ENCODE results near the gene LIMS2.

Gene LIMS2

DNA sequence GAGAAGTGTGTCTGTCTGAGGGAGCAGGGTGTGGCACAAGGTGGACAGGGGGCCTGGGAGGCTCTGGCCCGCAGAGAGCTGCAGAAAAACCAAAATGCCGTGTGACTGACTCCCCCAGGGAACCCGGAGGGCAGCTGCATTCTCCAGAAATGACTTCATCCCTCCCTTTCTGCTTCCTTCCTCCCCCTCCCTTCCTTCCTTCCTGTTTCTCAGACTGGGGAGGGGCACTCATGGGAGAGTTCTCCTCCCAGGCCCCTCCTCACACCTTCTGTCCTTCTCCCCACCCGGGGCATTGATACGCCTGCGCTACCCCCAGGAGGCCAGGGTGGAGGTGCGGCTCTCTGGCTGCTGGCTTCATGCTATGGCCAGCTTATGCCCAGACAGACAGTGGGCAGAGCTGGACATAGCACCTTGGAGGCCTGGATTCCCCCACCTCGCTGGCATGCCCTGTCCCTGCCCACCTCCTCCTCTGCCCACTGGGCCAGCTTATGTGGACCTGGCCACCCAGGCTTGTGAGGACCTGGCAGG, 37.5 kb downstream of the LIMS2 start:
- Mint-ChIP-seq H3K4me1 (peaks cover 65% of the 10 kb centered on the region), H3K36me3 (no peaks in the 10 kb centered on the region), H3K9me3 (no peaks in the 10 kb centered on the region), H3K27ac (peak overlapping the region; percentile 76), H3K4me3 (peak overlapping the region; percentile 55), H3K27me3 (no peaks in the 10 kb centered on the region)

DNA sequence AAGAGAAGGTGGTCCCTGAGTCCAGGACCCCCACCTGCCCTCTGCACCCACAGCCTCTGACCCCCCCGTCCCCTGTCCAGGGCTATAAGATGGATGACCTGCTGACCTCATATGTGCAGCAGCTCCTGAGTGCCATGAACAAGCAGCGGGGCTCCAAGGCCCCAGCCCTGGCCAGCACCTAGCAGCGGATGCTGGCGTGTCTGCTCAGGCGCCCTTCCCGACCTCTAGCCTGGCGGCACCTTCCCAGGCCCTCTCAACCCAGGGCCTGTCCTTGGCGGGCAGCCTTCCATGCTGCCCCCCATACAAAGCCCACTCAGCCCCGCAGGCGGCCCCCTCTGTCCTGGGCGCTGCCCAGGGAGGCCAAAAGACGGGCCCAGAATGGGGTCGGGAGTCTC, 38.1 kb downstream of the LIMS2 start:
- no peak overlapping the region for H3K27ac Mint-ChIP-seq
- no peaks in the 10 kb centered on the region for H3K9me3 Mint-ChIP-seq
- no peaks in the 10 kb centered on the region for H3K27me3 Mint-ChIP-seq
- peaks cover 67% of the 10 kb centered on the region for H3K4me1 Mint-ChIP-seq
- H3K36me3 Mint-ChIP-seq = no peaks in the 10 kb centered on the region
- no peak overlapping the region for H3K4me3 Mint-ChIP-seq

DNA sequence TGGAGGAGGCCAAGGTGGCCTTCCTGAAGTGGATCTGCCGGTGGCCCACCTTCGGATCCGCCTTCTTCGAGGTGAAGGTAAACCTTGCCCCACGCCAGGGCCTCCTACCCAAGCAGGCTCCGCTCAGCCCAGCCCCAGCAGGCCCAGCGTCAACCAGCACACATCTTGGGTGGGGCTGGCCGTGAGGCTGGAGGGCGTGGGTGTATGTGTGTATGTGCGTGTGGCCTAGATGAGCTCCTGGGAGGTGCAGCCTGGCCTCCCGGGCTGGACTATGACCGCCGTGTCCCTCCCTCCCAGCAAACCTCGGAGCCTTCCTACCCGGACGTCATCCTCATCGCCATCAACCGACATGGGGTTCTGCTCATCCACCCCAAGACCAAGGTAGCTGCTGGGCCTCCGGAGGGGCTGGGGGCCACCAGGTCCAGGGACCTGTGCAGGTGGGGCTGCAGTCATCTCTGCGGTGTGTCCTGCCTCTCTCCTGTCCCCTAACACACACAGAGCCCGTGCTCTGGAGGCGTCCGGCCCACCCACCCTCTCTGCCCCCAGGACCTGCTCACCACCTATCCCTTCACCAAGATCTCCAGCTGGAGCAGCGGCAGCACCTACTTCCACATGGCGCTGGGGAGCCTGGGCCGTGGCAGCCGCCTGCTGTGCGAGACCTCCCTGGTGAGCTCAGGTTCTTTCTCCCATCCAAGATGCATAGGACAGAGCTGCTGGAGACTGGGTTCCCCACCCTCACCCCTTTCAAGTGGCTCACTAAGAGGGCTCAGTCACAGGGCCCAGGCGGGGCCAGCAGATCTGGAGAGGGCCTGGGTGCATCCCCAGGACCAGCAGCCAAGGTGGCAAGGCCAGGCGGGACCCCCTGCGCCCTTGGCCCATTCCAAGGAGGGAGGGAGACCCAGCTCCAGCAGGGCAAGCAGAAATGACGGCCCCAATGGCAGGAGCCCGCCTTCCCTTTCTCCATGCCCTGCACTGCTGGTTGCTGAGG, 38.8 kb downstream of the LIMS2 start:
- Mint-ChIP-seq H3K4me3 (peak overlapping the region; percentile 30), H3K27ac (peak overlapping the region; percentile 77), H3K36me3 (no peaks in the 10 kb centered on the region), H3K4me1 (peaks cover 67% of the 10 kb centered on the region), H3K9me3 (no peaks in the 10 kb centered on the region), H3K27me3 (no peaks in the 10 kb centered on the region)

DNA sequence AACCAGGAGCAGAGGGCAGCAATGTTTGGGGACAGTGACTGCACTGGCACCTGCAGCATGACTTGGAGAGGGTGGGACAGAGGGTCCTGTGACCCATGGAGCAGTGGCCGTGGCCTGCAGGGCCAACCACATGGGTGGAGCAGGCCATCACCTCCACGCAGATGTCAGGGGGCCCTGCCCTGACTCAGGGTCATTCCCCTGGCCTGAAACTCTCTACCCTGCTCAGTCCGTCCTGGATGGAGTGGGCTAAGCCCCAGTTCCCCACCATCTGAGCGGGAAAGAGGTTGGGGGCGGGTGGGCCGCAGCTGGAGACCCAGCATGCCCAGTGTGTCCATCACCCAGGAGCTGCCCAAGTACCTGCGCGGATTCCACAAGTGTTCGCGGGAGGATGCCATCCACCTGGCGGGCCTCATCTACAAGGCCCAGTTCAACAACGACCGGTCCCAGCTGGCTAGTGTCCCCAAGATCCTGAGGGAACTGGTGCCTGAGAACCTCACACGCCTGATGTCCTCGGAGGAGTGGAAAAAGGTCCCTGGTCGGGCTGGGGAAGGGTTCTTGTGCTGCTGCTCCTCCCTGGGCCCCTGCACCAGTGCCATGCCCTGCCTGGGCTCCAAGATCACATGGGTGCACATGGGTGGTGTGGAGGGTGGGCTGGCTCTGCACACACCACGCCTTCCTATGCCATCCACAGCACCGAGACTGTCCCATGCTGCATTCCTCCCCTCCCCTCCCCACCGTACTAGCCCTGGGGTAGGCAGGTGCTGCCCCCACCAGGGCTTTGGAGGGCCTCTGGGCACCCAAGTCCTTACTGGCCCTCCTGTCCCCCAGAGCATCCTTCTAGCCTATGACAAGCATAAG, 39.7 kb downstream of the LIMS2 start:
- peak overlapping the region; percentile 30 for H3K27ac Mint-ChIP-seq
- H3K27me3 Mint-ChIP-seq = no peaks in the 10 kb centered on the region
- H3K36me3 Mint-ChIP-seq = no peaks in the 10 kb centered on the region
- H3K4me3 Mint-ChIP-seq = no peak overlapping the region
- no peaks in the 10 kb centered on the region for H3K9me3 Mint-ChIP-seq
- H3K4me1 Mint-ChIP-seq = peaks cover 64% of the 10 kb centered on the region

DNA sequence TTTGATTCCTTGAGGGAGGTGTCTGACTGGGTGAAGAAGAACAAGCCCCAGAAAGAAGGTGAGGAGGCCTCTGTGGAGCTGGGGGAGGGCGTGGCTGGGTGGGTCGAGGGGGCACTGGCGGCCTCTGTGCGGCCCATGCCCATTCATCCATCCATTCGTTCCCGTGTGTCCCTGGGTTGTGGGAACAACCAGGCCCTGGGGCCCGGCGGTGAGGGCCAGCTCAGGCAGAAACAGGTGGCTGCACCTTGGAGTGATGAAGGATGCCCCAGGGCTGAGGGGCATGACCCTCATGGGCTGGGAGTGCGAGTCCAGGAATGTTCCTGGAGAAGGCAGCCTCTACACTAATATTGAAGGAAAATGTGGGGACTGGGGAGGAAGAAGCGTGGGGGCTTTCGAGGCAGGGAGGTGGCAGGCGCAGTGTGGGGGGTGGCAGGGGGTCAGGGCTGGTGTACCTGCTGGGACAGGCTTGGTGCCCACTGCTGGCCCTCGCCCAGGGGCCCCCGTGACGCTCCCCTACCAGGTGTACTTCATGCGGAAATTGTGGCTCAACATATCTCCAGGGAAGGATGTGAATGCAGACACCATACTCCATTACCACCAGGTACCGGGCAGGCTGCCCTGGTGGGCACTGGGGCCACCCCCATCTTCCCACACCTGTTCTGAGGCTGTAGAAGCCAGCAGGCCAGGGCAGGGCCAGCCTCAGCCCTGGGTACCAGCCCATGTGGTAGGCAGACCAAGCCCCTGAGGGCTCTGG, 40.5 kb downstream of the LIMS2 start:
- Mint-ChIP-seq H3K27ac (peak overlapping the region; percentile 62), H3K4me1 (peaks cover 59% of the 10 kb centered on the region), H3K36me3 (no peaks in the 10 kb centered on the region), H3K9me3 (no peaks in the 10 kb centered on the region), H3K27me3 (no peaks in the 10 kb centered on the region), H3K4me3 (no peak overlapping the region)

DNA sequence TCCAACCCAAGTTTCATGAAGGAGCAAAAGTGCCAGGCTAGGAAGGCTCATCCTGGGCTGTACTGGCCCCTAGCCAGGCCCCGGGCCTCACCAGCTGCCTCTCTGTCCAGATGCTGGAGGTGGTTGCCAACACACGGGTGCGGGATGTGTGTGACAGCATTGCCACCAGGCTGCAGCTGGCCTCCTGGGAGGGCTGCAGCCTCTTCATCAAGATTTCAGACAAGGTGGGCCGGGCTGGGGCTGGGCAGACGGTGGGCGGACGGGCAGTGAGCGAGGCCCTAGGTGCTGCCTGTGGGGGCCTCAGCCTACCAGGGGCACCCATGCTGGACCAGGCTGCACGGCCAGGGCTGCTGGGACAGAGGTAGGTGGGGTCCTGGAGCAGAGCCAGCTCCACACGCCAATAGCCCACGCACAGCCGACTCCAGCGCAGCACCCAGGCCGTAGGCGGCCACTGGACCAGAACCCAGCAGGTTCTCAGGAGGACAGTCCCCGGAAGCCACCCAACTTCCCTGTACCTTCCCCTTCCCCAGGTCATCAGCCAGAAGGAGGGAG, 41.2 kb downstream of the LIMS2 start:
- H3K4me3 Mint-ChIP-seq = no peak overlapping the region
- peak overlapping the region; percentile 35 for H3K27ac Mint-ChIP-seq
- no peaks in the 10 kb centered on the region for H3K27me3 Mint-ChIP-seq
- no peaks in the 10 kb centered on the region for H3K9me3 Mint-ChIP-seq
- H3K4me1 Mint-ChIP-seq = peaks cover 53% of the 10 kb centered on the region
- H3K36me3 Mint-ChIP-seq = no peaks in the 10 kb centered on the region

DNA sequence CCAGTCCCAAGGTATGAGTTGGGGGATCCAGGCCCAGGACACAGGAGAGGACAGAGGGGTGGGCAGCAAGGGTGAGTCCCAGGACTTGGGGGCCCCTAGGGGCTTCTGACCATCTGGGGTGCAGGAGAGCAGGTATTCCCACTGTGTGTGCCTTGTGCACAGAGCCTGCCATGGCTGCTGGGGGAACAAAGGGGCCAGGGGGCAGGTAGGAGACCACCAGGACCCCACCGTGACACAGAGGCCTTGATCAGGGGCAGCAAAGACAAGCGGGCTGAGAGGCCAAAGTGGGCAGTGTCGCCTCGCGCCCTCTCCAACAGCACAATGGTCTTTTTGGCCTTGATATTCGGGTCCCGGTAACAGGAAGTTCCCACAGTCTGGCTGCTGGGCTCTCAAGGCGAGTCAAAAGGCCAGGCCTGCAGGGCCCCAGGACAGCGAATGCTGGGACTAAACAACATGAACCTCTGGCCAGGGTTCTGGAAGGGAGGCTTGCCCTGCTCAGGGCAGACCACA, 41.7 kb downstream of the LIMS2 start:
- peaks cover 48% of the 10 kb centered on the region for H3K4me1 Mint-ChIP-seq
- peak overlapping the region; percentile 35 for H3K27ac Mint-ChIP-seq
- no peaks in the 10 kb centered on the region for H3K27me3 Mint-ChIP-seq
- H3K36me3 Mint-ChIP-seq = no peaks in the 10 kb centered on the region
- H3K4me3 Mint-ChIP-seq = no peak overlapping the region
- H3K9me3 Mint-ChIP-seq = no peaks in the 10 kb centered on the region

DNA sequence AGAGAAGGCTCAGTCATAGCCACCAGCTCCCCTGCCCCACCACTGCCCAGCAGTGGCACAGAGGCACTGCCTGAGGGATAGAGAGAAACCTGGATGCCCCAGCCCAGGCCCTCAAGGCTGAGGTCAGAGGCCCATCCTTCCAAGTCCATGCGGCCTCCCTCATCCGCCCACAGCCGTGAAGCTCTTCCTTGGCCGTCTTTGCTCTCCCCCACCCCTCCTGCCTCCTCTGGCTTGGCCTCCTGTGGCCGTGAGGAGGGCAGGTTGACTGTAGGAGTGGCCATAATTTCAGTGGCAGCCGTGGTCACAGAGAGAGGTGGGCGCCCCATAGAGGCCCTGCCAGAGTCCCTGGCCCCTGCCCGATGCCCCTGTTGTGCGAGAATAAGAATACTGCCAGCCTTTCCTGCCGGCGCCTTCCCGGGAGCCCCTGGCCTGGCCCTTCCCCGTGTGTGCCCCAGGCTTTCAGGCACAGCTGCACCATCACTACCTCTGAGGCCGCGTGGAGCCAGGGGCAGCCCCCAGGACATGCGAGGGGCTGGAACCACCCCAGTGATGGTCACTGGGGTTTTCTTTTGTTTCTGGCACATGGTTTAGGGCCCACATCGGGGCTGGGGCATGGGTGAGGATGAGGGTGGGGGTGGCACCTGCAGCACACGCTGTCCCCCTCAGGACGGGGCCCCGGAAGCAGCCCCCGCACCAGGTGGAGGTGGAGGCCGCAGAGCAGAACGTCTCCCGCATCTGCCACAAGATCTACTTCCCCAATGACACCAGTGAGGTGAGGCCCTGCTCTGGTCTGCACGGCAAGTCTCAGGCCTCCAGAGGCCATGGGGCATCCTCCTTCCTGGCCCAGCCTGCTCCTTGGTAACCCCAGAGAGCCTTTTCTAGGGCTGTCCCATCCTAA, 42.5 kb downstream of the LIMS2 start:
- Mint-ChIP-seq H3K9me3 (no peaks in the 10 kb centered on the region), H3K36me3 (no peaks in the 10 kb centered on the region), H3K27ac (peak overlapping the region; percentile 63), H3K27me3 (no peaks in the 10 kb centered on the region), H3K4me3 (no peak overlapping the region), H3K4me1 (peaks cover 42% of the 10 kb centered on the region)

DNA sequence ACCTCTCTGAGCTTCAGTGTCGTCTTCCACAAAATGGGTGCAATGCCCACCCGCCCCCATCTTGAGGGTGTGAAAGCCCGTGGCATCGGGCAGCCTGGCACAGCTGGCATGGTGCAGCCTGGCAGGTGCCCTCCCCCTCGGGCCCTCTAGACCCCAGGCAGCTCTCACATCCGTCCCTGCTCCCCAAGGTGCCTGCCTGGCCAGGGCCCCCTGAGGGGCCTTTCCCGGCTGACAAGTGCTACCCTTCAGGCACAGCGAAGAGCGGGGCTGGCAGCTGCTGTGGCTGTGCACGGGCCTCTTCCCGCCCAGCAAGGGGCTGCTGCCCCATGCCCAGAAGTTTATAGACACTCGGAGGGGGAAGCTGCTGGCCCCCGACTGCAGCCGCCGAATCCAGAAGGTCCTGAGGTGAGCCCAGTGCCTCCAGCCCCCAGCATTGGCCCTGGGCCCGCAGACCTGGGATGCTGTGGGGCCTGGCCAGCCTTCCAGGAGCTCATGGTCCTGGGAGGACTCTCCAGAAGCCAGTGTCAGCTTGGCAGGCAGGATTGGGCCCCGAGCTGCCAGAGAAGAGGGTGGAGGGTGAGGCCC, 43.2 kb downstream of the LIMS2 start:
- Mint-ChIP-seq H3K36me3 (no peaks in the 10 kb centered on the region), H3K4me3 (no peak overlapping the region), H3K27ac (no peak overlapping the region), H3K27me3 (no peaks in the 10 kb centered on the region), H3K9me3 (no peaks in the 10 kb centered on the region), H3K4me1 (peaks cover 40% of the 10 kb centered on the region)

DNA sequence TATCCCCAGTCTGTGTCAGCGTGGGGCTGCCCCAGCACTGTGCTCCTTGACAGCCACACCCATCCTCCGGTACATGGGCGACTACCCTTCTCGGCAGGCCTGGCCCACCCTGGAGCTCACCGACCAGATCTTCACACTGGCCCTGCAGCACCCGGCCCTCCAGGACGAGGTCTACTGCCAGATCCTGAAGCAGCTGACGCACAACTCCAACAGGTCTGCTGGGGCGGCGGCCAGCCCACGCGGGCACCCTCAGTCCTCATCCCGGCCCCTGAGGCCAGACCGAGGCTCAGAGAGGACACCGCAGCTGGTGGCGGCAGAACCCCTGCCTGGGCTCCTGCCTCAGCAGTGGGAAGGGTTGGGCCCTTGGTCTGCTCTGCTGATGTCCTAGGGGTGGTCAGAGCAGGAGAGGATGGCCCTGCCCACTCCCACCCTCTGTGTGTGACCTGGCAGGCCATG, 43.8 kb downstream of the LIMS2 start:
- Mint-ChIP-seq H3K4me3 (no peak overlapping the region), H3K36me3 (no peaks in the 10 kb centered on the region), H3K27me3 (no peaks in the 10 kb centered on the region), H3K9me3 (no peaks in the 10 kb centered on the region), H3K4me1 (peaks cover 37% of the 10 kb centered on the region), H3K27ac (no peak overlapping the region)

DNA sequence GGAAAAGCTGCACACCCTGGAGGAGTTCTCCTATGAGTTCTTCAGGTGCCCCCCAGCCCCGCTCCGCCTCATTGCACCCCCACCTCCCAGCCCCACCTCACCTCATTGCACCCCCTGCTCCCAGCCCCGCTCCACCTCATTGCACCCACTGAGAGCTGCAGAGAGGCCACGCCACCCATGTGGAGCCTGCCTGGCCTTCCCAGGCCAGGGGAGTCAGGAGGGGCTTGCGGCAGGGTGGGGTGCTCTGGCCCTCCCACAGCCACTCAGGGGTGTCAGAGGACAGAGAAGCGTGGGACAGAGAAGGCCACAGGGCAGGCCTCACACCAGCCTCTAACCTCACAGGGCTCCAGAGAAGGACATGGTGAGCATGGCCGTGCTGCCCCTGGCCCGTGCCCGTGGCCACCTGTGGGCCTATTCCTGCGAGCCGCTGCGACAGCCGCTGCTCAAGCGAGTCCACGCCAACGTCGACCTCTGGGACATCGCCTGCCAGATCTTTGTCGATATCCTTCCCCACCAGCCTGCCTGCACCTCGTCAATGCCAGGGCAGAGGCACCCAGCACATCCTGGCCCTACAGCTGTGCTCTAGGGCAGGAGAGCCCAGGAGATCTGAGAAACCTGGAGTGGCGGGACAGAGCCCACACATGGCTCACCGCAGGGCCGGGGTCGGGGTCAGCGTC, 44.3 kb downstream of the LIMS2 start:
- no peak overlapping the region for H3K27ac Mint-ChIP-seq

DNA sequence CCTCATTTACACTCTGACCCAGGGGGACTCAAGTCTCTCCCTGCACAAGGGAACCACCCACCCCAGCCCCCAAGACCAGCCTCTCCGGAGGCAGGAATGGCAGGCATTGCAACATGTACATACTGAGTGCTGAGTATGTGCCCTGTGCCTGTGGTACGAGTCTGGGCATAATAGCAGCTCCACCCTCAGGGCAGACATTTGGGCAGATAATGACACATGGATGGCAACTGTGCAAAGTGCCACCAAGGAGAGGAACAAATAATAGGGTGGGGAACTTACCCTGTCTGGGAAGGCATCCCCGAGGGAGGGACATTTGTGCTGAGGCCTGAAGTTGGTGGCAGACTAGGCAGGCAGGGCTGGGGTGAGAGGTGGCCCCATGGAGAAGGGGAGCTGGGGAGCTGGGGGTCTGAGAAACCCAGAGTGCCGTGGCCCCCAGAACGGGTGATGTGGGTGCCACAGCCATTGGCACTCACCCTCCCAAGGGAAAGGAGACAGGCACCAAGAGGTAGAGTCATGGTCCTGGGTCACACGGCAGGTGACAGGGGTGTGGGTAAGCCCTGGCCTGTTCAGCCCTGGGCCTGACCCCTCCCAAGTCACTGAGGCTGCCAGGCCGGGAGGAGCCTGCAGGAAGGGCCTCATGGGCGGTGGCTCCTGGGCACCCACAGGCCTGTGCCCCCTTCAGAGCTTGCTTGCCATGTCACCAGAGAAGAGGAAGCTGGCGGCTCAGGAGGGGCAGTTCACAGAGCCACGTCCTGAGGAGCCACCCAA, 45.0 kb downstream of the LIMS2 start:
- Mint-ChIP-seq H3K27me3 (no peaks in the 10 kb centered on the region), H3K36me3 (no peaks in the 10 kb centered on the region), H3K4me1 (peaks cover 28% of the 10 kb centered on the region), H3K9me3 (no peaks in the 10 kb centered on the region), H3K4me3 (no peak overlapping the region), H3K27ac (no peak overlapping the region)

More for the DNA sequence above, 44.3 kb downstream of the LIMS2 start:
- no peaks in the 10 kb centered on the region for H3K36me3 Mint-ChIP-seq
- H3K4me1 Mint-ChIP-seq = peaks cover 31% of the 10 kb centered on the region
- no peaks in the 10 kb centered on the region for H3K9me3 Mint-ChIP-seq
- H3K27me3 Mint-ChIP-seq = no peaks in the 10 kb centered on the region
- no peak overlapping the region for H3K4me3 Mint-ChIP-seq

DNA sequence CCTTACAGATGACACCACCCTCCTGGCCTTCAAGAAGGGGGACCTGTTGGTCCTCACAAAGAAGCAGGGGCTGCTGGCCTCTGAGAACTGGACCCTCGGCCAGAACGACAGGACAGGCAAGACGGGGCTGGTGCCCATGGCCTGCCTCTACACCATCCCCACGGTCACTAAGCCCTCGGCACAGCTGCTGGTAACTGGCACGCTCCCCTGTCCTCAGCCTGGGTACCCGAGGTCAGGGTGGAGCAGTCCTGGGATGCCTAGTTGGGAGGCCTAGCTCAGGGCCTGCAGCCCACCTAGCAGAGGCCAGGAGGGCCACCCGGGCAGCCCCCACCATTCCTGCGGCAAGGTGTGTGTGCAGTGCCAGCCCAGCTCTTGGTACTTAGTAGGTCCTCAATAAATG, 45.7 kb downstream of the LIMS2 start:
- Mint-ChIP-seq H3K27ac (no peak overlapping the region), H3K4me3 (no peak overlapping the region), H3K9me3 (no peaks in the 10 kb centered on the region), H3K4me1 (peaks cover 22% of the 10 kb centered on the region), H3K36me3 (no peaks in the 10 kb centered on the region), H3K27me3 (no peaks in the 10 kb centered on the region)

All from activated naive CD4-positive, alpha-beta T cell treated with anti-CD3 and anti-CD28 coated beads, Interleukin-2, amount 50 U/mL, for 24 hours (primary cell).